Neuronal stem cell (in vitro differentiated cells): Measurements from ENCODE around the gene WWOX.

Source experiments
- DNase-seq: peaks from one replicate; pipeline ENCODE4 v3.0.0-alpha.2; 2013; ENCODE audit warnings: low spot score
- H2AFZ ChIP-seq: one replicate; pipeline ENCODE4 v1.6.1; 2013; ENCODE audit warnings: mild to moderate bottlenecking, low read length, inconsistent platforms
- H2AK5ac ChIP-seq: 2 replicates; pipeline ENCODE4 v1.6.1; 2013; ENCODE audit warnings: low read depth, mild to moderate bottlenecking, inconsistent platforms, low read length, moderate library complexity, mixed read lengths
- H2BK120ac ChIP-seq: 2 replicates; pipeline ENCODE4 v1.6.1; 2013; ENCODE audit warnings: low read depth, mild to moderate bottlenecking, inconsistent platforms, low read length, moderate library complexity, mixed read lengths
- H2BK12ac ChIP-seq: one replicate; pipeline ENCODE4 v1.6.1; 2013; ENCODE audit warnings: low read length, inconsistent platforms
- H2BK15ac ChIP-seq: 2 replicates; pipeline ENCODE4 v1.6.1; 2013; ENCODE audit warnings: mild to moderate bottlenecking, low read length, inconsistent platforms, mixed read lengths
- H2BK5ac ChIP-seq: one replicate; pipeline ENCODE4 v1.6.1; 2013; ENCODE audit warnings: inconsistent platforms, mild to moderate bottlenecking, low read length, moderate library complexity
- H3K14ac ChIP-seq: one replicate; pipeline ENCODE4 v1.6.1; 2013; ENCODE audit warnings: low read length, inconsistent platforms
- H3K18ac ChIP-seq: 2 replicates; pipeline ENCODE4 v1.6.1; 2013; ENCODE audit warnings: low read length, inconsistent platforms
- H3K23ac ChIP-seq: 2 replicates; pipeline ENCODE4 v1.6.1; 2013; ENCODE audit warnings: low read depth, mild to moderate bottlenecking, mixed read lengths, low read length, inconsistent platforms; ENCODE audit not compliant: poor library complexity
- H3K27ac ChIP-seq: replicated peaks from 3 replicates; pipeline ENCODE4 v1.5.1; 2013; ENCODE audit warnings: low read length, inconsistent platforms
- H3K27me3 ChIP-seq, 3 experiments: 2 replicates each; pipeline ENCODE4 v1.6.1; 2013; ENCODE audit warnings: low read length in 3 of 3, mild to moderate bottlenecking in 2 of 3, inconsistent platforms in 1 of 3, low read depth in 1 of 3, mixed read lengths in 1 of 3, moderate library complexity in 1 of 3; ENCODE audit not compliant: control insufficient read depth in 3 of 3, insufficient read depth in 3 of 3
- H3K36me3 ChIP-seq, 2 donors: replicated peaks in 1 of 2; 2 replicates each; pipeline ENCODE4 v1.6.1; 2013; ENCODE audit warnings: low read length in 2 of 2; ENCODE audit not compliant: control insufficient read depth in 2 of 2, insufficient read depth in 2 of 2
- H3K4ac ChIP-seq: 2 replicates; pipeline ENCODE4 v1.6.1; 2013; ENCODE audit warnings: inconsistent platforms, mild to moderate bottlenecking, low read length, moderate library complexity
- H3K4me1 ChIP-seq, 2 donors: 1 replicate in 1 of 2; 2 replicates in 1 of 2; pipeline ENCODE4 v1.6.1; 2013; ENCODE audit warnings: low read length in 2 of 2, low read depth in 1 of 2; ENCODE audit not compliant: control insufficient read depth in 2 of 2, insufficient read depth in 1 of 2
- H3K4me2 ChIP-seq: one replicate; pipeline ENCODE4 v1.6.1; 2013; ENCODE audit warnings: mild to moderate bottlenecking, low read length, inconsistent platforms; ENCODE audit not compliant: insufficient read depth, poor library complexity, severe bottlenecking
- H3K4me3 ChIP-seq, 2 donors: 2 replicates each; pipeline ENCODE4 v1.5.1; 2013; ENCODE audit warnings: low read length in 2 of 2, mild to moderate bottlenecking in 2 of 2, inconsistent platforms in 1 of 2, moderate library complexity in 1 of 2
- H3K79me1 ChIP-seq: one replicate; pipeline ENCODE4 v1.6.1; 2013; ENCODE audit warnings: low read depth, mild to moderate bottlenecking, inconsistent platforms, low read length, moderate library complexity
- H3K9ac ChIP-seq: one replicate; pipeline ENCODE4 v1.6.1; 2013; ENCODE audit warnings: mild to moderate bottlenecking, low read depth, low read length, inconsistent platforms; ENCODE audit not compliant: poor library complexity
- H3K9me3 ChIP-seq, 2 donors: replicated peaks in 1 of 2; 2 replicates each; pipeline versions ENCODE3 to v1.6.1; 2013; ENCODE audit warnings: low read length in 2 of 2, mild to moderate bottlenecking in 2 of 2, inconsistent platforms in 1 of 2, low read depth in 1 of 2, mixed read lengths in 1 of 2, moderate library complexity in 1 of 2; ENCODE audit not compliant: control insufficient read depth in 2 of 2, insufficient read depth in 1 of 2
- H4K8ac ChIP-seq: one replicate; pipeline ENCODE4 v1.6.1; 2013; ENCODE audit warnings: low read depth, mild to moderate bottlenecking, inconsistent platforms, low read length, moderate library complexity
- H4K91ac ChIP-seq: one replicate; pipeline ENCODE4 v1.6.1; 2013; ENCODE audit warnings: low read length, low read depth, mild to moderate bottlenecking, inconsistent platforms; ENCODE audit not compliant: poor library complexity
- WGBS, 2 donors: extraction: QIAGEN DNeasy Blood & Tissue Kit; methylation state at CpG; one replicate each; pipeline ENCODE4 v1.1.7; 2013; ENCODE audit warnings: missing lambda C conversion rate in 2 of 2, mixed read lengths in 1 of 2; ENCODE audit not compliant: insufficient read length in 2 of 2, insufficient replicate concordance in 1 of 2; ENCODE audit errors: extremely low coverage in 2 of 2; 5-methylcytosine and 5-hydroxymethylcytosine counted together

Gene WWOX

GRCh38 chr16:79071424-79071823, 972.0 kb downstream of the WWOX start:
- H3K27me3 ChIP-seq = no peaks in the 10 kb centered on the region
- H2AFZ ChIP-seq = no peak overlapping the region
- no peak overlapping the region for H3K4me2 ChIP-seq
- DNase-seq = no peak
- H2BK12ac ChIP-seq = no peak overlapping the region
- H3K27ac ChIP-seq = no peak overlapping the region
- H2AK5ac ChIP-seq = no peak overlapping the region
- H3K23ac ChIP-seq = no peak overlapping the region
- H3K14ac ChIP-seq = no peak overlapping the region
- H4K91ac ChIP-seq = no peak overlapping the region
- H2BK5ac ChIP-seq = no peak overlapping the region
- H3K79me1 ChIP-seq = no peaks in the 10 kb centered on the region
- H3K4ac ChIP-seq = no peak overlapping the region
- H3K18ac ChIP-seq = no peak overlapping the region
- no CpG with 5 or more reads among the region's 4 CpGs for WGBS, 2 donors
- peaks cover 2 to 3% of the 10 kb centered on the region in 2 donors for H3K4me1 ChIP-seq
- H2BK120ac ChIP-seq = no peak overlapping the region
- no peak overlapping the region for H3K4me3 ChIP-seq
- no peak overlapping the region for H3K9ac ChIP-seq
- no peak overlapping the region for H2BK15ac ChIP-seq
- H3K36me3 ChIP-seq = no peaks in the 10 kb centered on the region
- H3K9me3 ChIP-seq = no peaks in the 10 kb centered on the region
- no peak overlapping the region for H4K8ac ChIP-seq

DNA sequence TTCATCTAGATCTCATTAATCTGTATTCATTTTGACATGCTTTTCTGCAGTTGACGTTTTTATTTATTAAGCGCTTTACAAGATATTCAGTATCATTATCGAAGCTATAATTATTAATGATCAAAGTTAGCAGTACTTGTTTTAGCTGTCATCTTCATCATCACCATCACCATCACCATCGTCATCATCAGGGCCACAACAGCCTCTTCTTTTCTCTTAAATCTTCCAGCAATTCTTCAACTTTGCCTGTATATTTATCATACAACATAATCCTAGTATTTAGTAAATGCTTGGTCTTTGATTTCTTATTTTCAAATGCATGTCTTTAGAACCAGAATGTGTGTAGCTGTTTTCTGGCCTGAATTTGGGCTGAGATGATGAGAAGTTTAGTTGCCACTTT, 973.1 kb downstream of the WWOX start:
- H2BK120ac ChIP-seq = no peak overlapping the region
- H2AK5ac ChIP-seq = no peak overlapping the region
- no peak overlapping the region for H4K91ac ChIP-seq
- H3K9ac ChIP-seq = no peak overlapping the region
- no peak overlapping the region for H3K27ac ChIP-seq
- H3K79me1 ChIP-seq = no peaks in the 10 kb centered on the region
- H3K23ac ChIP-seq = no peak overlapping the region
- no peaks in the 10 kb centered on the region for H3K36me3 ChIP-seq
- no peaks in the 10 kb centered on the region for H3K27me3 ChIP-seq
- no peak overlapping the region for H2BK15ac ChIP-seq
- H4K8ac ChIP-seq = no peak overlapping the region
- H3K4me2 ChIP-seq = no peak overlapping the region
- no peak overlapping the region for H3K18ac ChIP-seq
- no peak overlapping the region for H2AFZ ChIP-seq
- H3K4me3 ChIP-seq = no peak overlapping the region
- no peak overlapping the region for H3K4ac ChIP-seq
- no CpG with 5 or more reads among the region's 4 CpGs for WGBS, 2 donors
- no peak overlapping the region for H2BK12ac ChIP-seq
- H3K9me3 ChIP-seq = no peaks in the 10 kb centered on the region
- no peak for DNase-seq
- no peak overlapping the region for H2BK5ac ChIP-seq
- H3K4me1 ChIP-seq = peaks cover 0 to 2% of the 10 kb centered on the region in 2 donors
- no peak overlapping the region for H3K14ac ChIP-seq

DNA sequence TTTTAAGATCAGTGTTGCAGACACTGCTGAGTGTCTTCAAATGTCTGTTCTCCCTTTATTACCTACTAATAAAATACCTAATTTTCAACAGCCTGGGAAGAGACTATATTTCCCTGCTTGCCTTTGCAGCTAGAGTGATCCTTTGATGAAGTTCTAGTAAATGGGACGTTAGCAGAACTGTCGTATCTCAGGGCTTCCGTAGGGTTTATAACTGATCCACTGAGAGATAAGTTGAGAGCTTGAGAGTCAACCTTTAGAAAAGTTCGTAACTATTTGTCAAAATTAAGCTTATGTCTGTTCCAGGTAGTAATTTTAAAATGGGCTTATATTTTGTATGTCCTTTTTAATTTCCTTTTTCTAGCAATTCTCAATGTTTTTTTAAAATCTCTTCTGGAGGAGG, 974.1 kb downstream of the WWOX start:
- Histone ChIP-seq H3K79me1 (no peaks in the 10 kb centered on the region), H3K9me3 (no peaks in the 10 kb centered on the region), H2BK12ac (no peak overlapping the region), H3K18ac (no peak overlapping the region), H3K27ac (no peak overlapping the region), H2BK15ac (no peak overlapping the region), H2AFZ (no peak overlapping the region), H3K27me3 (no peaks in the 10 kb centered on the region), H3K14ac (no peak overlapping the region), H4K8ac (no peak overlapping the region), H3K4ac (no peak overlapping the region), H3K23ac (no peak overlapping the region), H2AK5ac (no peak overlapping the region), H4K91ac (no peak overlapping the region), H2BK120ac (no peak overlapping the region), H3K4me2 (no peak overlapping the region), H3K4me3 (no peak overlapping the region), H3K4me1 (peaks cover 0 to 2% of the 10 kb centered on the region in 2 donors), H3K9ac (no peak overlapping the region), H2BK5ac (no peak overlapping the region), H3K36me3 (no peaks in the 10 kb centered on the region)
- WGBS, 2 donors = no CpG with 5 or more reads among the region's 4 CpGs
- DNase-seq = no peak

DNA sequence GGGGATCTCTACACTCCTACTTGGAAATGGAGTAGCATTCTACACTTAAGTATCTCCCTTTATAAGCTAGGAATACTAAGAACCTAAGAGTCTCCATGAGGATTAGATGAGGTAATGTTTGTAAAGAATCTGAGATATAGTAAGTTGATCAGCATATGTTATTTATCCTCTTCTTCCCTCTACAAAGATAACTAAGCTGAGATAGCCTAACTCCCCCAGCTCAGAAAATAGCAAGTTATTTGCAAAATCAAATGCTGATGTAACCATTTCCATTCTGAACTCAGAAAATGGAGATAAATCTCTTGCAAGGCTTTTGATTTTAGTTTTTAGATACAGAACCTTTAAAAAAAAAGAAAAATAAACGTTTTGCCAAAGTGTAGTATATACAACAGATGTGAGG, 975.1 kb downstream of the WWOX start:
- H3K18ac ChIP-seq = no peak overlapping the region
- H3K27ac ChIP-seq = no peak overlapping the region
- no peak overlapping the region for H2BK120ac ChIP-seq

More for the DNA sequence above, 975.1 kb downstream of the WWOX start:
- H3K4me3 ChIP-seq = no peak overlapping the region
- H3K9me3 ChIP-seq = no peaks in the 10 kb centered on the region
- no peak overlapping the region for H2AFZ ChIP-seq
- no peak overlapping the region for H3K4ac ChIP-seq
- H3K14ac ChIP-seq = no peak overlapping the region
- no peaks in the 10 kb centered on the region for H3K79me1 ChIP-seq
- no peak overlapping the region for H3K9ac ChIP-seq
- no peak overlapping the region for H2AK5ac ChIP-seq
- no peak overlapping the region for H2BK12ac ChIP-seq
- H2BK15ac ChIP-seq = no peak overlapping the region
- H3K4me1 ChIP-seq = no peaks in the 10 kb centered on the region
- no CpG with 5 or more reads among the region's 1 CpG for WGBS, 2 donors
- no peak for DNase-seq
- H2BK5ac ChIP-seq = no peak overlapping the region
- H3K23ac ChIP-seq = no peak overlapping the region
- H3K27me3 ChIP-seq = no peaks in the 10 kb centered on the region
- H4K8ac ChIP-seq = no peak overlapping the region
- H3K4me2 ChIP-seq = no peak overlapping the region
- H4K91ac ChIP-seq = no peak overlapping the region
- no peaks in the 10 kb centered on the region for H3K36me3 ChIP-seq
